GM11168 (cell line): ENCODE data around the gene EIF2S2.

Source experiments
- in situ Hi-C: fragments of 300-500 bp; cut with MboI; formaldehyde crosslinking; loops from one replicate; pipeline ENCODE4 v1.12.0; 2022; ENCODE audit warnings: low sequenced_read_pairs; ENCODE audit not compliant: unreplicated experiment

EIF2S2 gene

DNA sequence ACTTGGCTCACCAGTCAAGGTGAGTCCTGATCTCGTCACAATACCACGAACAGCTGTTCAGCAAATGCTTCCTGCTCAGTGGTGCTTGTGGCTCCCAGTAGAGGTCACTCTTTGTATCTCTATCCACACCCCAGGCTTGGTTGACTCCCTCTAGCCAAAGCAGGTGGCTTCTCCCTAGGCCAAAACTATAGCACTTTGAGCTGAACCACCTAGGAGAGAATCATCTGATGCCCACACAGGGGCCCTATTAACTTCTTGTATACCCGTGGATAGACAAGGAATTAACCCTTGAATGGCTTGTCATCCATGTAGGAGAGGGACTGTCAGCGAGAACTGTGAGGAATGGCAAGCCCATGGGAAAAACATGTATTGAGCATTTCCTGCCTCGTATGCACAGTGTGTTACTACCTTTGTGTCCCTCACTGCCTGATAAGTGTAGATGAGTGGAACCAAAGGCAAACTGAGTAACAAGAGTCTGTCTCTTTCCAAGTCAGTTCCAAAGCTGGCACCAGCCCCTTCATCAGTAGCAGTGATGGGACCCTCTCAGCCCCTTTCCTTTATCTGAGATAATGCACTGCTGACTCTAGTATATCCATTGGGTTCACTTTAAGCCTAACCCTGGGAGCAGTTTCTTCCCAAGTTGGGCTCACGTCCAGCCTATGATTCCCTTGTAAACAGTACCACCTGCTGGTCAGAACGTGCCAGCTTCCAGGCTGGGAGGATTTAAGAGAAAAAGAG lies 42.5 kb downstream of the EIF2S2 start:
- in situ Hi-C loops = no loop called here

DNA sequence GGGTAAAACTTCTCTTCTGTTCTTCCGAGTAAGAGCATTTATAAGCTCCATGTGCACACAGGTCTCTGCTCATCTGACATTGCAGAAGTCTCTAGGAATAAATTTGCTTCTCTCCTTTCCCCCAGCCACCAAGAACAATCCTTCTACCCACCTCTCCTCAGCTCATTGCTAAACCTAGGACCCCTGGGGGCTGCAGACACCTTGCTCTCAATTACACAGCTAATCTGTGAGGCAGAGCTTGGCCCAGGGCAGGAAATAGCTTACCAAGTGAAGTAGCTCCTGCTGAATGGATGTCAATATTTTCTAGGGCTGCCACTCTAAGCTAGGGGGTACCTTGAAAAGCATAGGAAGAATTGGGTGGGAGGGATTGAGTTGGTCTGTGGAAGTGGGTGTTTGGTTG lies 44.0 kb downstream of the EIF2S2 start:
- in situ Hi-C loops = no loop called here

DNA sequence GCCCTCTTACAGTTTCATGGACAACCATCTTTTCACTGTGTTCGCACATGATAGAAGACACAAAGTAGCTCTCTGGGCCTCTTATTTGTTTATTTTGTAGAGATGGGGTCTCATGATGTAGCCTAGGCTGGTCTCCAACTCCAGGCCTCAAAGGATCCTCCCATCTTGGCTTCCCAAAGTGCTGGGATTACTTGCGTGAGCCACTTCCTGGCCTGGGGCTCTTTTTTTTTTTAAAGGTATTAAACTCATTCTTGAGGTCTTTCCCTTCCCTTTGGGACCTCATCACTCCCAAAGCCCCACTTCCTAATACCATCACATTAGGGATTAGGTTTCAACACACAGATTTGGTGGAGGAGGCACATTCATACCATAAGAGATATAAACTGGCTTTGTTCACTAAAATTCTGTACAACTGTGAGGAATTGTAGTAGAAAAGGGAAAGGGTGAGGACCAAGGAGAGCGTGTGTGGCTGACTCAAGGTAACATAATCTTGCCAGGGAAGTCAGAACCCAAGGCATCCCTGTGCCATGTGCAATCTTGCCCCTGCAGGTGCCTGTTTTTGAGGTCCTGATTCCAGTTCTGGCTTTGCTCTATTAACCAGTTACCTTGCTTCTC lies 45.5 kb downstream of the EIF2S2 start:
- in situ Hi-C loops = no loop called here

DNA sequence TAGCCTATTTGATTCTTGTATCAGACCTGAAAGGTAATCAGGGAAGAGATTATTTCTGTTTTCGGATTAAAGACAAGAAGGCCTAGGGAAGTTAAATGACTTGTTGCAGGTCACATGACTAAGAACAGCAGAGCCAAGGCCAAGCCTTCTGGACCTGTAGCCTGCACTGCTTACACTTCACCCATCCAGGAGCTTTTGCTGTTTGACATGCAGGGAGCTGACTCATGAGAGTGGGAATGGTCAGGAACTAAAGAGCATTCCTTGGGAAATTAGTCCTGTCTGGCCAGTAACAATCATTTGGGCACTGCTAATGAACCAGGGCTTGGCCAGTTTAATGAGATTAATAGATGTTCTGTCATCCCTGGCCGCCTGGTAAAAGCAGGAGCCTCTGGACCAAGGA lies 46.8 kb downstream of the EIF2S2 start:
- in situ Hi-C loops = no loop called here

DNA sequence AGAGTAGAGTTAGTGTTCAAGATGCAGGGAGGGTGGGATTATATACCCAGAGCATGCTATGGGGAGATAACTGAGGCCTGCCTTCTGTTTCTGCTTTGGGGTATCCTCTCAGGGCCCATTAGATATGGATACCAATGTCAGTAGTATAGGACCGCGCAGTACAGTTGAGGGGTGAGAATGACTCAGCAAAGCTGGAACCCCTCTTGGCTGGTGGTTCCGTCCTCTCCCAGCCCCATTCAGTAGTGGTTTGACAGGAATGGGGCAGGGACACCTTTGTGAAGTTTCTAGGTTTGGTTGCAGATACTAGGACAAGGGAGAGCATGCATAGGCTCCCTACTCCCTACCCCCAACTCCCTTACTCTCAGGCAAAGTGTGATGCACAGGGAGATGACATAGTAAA lies 47.8 kb downstream of the EIF2S2 start:
- in situ Hi-C loops = no loop called here

DNA sequence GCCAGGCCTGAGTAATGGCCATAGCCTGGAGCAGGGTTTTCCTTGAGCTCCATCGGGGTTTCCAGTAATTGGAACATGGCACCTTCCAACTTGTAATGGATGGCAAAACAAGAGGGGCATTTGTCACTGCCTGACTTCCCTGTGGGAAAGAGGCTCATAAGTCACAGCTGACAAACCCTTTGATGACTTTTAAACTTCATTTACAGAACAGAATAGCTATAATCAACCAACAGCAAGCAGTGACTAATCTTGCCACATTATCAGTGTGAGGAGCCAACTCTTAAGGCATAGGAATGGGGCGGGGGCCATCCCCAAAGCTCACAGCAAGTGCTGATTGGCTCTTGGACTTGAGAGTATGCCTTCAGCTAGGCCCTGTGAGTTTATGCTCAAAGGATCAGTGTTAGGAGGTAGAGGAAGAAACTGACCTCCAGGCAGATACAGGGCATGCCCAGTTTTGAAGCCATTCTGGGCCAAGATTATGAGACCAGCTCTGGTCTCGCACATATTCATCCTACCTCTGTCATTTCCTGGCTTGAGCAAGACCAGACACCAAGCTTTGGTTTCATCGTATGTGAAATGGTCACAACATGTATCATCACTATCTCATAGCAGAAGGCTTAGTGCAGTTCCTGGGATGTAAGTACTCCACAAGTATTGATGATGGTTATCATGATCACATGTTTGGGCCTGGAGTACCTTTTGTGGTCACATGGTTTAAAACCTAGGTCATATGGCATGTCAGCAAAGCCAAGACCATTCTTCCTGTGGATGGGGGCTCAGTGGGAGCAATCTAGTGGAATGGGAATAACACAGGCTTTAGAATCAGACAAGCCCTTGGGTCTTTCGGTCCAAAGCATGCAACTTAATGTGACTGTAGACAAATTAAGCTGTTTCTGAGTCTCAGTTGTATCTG lies 49.2 kb downstream of the EIF2S2 start:
- in situ Hi-C loops = no loop called here

DNA sequence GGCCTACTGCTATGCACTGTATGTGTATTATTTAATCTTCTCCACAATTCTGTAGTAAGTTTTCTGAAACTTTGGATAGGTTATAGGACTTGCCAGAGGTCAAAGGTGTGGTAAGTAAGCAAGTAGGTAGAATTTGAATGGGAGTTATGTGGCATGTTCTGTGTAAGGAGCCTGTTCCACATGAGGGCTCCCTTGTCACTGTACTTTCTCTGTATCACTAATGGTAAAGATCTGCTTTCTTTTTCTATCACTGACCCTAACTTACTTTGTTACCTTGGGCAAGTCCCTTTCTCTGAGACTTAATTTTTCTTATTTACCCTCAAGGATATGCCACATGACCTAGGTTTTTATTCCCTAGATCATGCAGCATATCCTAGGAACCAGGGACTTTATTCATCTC lies 50.3 kb downstream of the EIF2S2 start:
- in situ Hi-C loops = no loop called here

DNA sequence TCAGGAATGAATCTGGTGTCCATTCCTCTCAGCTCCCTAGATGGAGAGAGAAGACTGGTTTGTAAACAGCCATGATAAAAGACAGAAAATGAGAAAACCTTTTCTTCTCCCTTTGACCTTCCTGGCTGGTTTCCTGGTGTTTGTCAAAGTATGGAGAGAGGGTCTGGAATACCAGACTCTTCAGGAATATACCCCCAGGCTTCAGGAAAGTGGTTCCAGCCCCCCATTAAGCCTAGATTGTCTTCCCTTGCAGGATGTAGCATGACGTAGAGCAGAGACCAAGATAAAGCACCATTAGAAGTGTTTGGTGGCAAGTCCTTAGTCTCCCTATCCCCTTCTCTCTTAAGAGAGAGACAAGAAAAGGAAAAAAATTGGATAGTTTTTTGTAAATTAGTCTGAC lies 51.1 kb downstream of the EIF2S2 start:
- in situ Hi-C loops = no loop called here

DNA sequence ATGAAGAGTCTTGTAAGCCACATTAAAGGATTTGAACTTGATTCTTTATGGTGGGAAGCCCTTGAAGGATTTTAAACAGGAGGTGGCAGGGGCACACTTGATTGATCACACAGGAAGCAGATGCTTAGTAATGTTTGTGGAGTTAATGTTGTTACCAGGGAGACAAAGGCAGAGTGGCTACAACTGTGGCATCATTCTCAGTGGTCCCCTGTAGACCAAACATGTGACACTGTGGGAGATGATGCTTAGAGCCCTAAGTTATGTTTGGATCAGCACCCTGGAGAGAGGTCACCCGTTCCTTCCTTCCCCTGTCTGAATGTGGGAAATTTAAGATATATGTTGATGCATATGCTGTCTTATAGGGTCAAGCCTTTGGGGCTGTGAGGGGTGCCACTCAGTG lies 53.2 kb downstream of the EIF2S2 start:
- in situ Hi-C loops = no loop called here

DNA sequence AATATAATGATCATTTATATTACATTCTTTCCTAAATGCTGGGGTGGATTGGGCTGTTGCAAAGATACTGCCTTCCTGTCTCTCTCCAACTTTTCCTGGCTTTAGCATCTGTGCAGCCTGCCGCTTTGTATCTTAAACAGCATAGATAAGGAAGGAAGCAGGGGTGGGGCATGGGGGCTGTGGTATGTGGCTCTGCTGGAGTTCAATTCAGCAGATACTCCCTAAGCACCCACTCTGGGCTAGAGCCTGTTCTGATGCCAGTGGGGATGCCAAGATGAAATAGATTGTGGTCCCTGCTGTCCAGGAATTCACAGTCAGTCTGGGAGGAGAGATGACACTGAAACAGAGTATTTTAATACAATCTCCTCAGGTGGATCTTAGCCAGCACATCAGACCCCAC lies 56.8 kb downstream of the EIF2S2 start:
- in situ Hi-C loops = no loop called here

DNA sequence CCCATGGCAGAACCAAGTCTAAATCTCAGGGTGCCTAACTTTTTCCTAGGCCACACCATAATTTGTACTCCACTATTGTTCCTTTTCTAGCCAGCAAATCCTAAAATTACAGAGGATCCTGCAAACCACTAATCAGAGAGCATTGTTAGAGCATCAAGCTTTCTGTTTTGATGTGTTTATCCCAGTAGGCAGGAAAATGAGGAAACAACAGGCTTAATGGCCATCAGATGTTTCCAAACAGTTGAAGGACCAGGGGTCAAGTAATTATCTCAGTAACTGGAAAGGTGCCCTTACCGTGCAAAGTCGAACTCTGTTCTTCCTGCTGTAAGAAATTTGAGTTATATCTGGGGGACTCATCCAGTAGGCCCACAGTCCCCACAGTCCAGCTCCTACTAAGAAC lies 59.6 kb downstream of the EIF2S2 start:
- in situ Hi-C loops = no loop called here

DNA sequence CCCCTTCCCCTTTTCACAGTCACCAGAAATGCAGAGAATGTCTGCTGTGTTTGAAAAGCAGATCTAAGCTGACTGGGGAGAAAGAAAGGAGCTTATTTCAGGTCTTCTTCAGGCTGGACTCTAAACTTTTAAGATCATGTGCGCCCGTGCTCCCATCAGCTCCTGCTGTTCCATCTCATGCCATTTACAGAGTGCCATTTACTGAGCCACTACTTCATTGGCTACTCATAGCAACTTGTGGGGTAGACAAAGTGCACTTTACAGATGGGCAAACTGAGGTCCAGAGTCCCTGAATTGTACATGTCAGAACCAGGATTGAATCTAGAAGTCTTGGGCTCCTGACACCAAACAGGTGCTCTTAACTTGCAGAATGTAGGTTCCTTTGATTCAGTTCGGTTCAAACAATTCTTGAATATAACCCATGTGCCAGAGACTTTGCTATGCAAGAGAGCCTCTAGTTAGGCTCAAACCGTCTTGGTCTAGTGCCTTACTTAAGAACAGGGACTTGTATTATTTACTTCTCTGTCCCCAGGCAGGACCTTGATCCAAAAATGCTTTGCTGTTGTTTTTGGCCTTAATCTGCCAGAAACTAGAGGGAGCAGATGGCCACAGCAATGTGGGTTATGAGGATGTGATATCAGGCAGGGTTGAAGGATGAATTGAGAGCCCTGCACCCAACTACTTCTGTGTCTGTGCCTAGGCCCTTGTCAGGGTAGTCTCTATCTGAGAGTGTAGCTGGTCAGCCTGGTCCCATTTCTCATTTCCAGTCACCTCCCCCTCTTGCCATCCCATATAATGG lies 61.9 kb downstream of the EIF2S2 start:
- in situ Hi-C loops = no loop called here

DNA sequence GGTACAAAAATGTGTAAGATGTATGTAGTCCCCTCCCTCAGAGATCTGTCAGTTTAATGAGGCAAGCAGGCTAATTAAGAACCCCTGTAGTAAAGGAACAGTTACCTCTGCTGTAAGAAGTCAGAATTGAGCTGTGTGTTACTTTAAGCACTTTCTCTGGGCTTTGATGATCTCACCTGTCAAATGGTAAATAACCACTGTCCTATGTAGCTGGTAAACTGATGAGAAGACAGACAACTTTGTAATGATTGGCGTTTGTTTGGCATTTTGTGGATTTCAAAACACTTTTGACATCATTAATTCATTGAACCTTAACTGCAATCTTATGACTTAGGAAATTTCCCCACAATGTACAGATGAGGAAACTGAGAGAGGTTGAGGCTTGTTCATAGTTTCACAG lies 62.7 kb downstream of the EIF2S2 start:
- in situ Hi-C loops = no loop called here

DNA sequence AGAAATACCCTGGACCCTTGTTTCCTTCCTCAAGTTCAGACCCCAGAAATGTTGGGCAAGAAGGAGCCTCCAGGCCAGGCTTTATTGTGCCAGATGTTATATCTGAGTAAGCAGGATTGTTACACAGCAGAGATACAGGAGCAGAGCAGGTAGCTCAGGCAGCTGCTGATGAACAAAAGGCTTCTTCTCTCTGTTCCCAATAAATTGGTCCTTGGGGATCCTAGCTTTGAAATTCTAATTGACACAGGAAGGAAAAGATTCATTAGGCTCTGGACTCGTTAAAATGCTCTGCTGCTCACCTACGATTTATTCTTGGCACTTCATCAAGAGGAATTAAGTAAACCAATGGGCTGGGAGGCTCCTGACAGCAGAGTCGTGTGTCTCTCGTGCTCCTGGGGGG lies 64.1 kb downstream of the EIF2S2 start:
- in situ Hi-C loops = no loop called here

DNA sequence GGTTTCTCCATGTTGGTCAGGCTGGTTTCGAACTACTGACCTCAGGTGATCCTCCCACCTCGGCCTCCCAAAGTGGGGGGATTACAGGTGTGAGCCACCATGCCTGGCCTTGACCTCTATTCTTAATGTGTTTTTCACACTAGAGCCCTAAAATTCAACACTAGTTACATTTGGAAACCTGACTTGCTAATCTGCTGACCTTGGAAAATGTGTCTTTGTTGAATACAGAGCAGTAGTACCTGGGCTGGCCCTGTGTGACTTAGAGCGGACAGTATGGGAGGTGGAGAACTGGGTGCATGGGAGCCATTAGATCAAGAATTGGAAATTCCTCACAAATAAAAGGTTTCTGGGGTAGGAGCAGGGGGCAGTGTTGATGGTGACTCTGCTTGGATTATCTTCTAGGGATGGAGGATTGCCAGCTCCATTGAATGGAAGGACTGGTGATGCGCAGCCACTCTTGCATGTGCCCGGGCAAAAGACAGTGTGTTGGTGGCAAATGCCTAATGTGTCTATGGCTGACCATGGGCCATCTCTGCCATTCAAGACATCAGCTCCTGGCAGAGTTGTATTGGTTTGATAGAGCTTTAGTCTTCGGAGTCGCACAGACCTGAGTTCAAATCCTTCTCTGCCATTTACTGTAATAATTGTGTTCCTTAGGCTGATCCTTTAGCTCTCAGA lies 64.9 kb downstream of the EIF2S2 start:
- in situ Hi-C loops = no loop called here

DNA sequence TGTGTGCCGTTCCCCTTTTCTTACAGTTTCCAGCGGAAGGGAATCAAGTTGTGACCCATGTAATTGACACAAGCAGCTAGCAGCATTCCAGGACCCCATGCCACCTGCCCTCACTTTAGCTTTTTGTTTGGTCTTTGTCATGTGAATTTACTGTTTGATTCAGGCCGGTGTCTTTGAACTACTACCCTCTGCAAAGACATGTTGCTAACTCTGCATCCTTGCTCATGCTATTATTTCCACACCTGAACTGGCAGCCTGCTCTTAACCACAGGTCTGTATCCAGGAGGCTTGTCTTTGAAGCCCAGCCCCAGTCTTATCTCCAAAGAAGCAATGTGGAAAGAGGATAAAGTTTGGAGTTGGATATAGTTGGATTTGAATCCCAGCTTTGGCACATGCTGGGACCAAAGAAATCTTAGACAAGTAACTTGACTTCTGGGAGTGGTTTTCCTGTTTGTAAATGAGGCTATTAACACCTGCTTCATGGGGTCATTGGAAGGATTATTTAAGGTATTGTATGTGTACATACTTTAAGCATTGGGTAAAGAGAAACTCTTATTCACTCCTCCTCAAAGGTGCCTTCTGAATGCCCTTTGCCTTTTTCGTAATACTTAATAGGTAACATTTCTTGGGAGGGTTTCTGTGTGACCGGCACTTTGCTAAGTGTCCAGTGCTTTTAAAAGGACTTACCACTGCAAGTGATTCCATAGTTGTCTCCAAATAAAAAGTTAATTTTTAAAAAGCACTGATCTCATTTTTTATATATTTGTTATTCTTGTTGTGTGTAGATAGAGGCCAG lies 65.9 kb downstream of the EIF2S2 start:
- in situ Hi-C loops = no loop called here

DNA sequence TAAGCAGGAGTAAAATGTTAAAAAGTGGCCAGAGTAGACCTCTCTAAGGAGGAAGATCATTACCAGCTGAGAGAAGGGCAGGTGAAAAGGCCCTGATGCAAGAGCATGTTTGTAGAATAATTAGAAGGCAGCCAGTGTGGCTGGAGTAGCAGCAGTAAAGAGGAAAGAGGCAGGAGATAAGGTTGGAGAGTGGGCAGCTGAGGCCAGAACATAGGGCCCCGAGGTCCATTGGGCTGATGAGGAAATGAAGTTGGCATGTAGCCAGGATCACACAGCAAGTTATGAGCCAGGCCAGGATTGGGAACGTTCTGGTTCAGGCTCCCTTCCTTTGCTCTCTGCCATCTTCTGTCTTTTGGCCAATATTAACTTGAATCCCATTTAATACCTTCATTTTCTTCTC lies 66.7 kb downstream of the EIF2S2 start:
- in situ Hi-C loops = no loop called here

DNA sequence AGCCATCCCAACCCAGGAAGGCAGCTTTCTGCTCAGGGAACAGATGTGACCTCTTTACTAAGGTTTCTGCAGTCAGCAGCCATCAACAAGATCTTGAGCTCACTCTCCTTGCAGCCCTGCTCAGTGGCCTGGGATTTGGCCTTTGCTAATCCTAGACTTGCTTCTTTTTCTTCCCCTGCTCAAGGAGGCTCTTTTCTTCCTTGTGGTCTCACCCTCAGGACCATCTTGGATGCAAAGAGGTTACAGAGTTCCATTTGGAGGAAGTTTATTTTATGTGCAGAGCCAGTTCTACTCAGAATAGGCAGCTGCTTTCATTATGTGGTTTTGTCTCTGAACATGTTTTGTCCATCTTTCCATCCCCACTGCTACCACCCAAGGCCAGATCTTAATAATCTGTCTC lies 69.0 kb downstream of the EIF2S2 start:
- in situ Hi-C loops = no loop called here

DNA sequence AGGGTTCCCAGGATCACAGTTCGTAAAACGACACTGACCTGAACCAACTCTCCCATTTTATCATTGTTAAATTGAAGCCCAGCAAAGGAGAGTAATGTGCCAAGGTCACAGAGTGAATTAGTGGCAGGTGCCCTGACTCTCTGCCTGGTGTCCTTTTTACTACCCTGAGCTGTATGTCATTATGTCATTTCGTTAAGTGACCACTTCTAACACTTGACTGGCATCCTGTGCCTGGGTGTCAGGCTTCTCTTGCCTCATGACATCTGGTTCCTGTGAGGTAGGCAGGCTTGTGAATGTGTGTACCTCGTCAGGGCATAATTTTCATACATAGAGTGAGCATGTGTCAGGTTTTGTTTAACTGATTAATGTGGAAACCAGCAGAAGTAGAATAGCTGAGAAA lies 69.8 kb downstream of the EIF2S2 start:
- in situ Hi-C loops = no loop called here
